Neutrophil (primary cell): Measurements from ENCODE around the gene QRFP.

ENCODE experiments used
- H3K27ac ChIP-seq: fragments of 200-600 bp; sonication (generic); 2 replicates; pipeline ENCODE4 v1.5.1; 2016; ENCODE audit warnings: mild to moderate bottlenecking, moderate library complexity
- H3K27me3 ChIP-seq: fragments of 200-600 bp; sonication (generic); 2 replicates; pipeline ENCODE4 v1.6.0; 2016; ENCODE audit warnings: mild to moderate bottlenecking
- H3K36me3 ChIP-seq: fragments of 200-600 bp; sonication (generic); 2 replicates; pipeline ENCODE4 v1.5.1; 2017
- H3K4me1 ChIP-seq, 2 experiments: fragments of 200-600 bp in 1 of 2; sonication (generic) in 1 of 2; 1 replicate in 1 of 2; 2 replicates in 1 of 2; pipeline versions ENCODE4 v1.5.1 to v1.6.1; 2013 to 2016; ENCODE audit warnings: low read depth in 1 of 2, low read length in 1 of 2, mild to moderate bottlenecking in 1 of 2, moderate library complexity in 1 of 2; ENCODE audit not compliant: control insufficient read depth in 1 of 2, insufficient read depth in 1 of 2
- H3K4me3 ChIP-seq, 2 experiments: fragments of 200-600 bp in 1 of 2; sonication (generic) in 1 of 2; 1 replicate in 1 of 2; 2 replicates in 1 of 2; pipeline ENCODE4 v1.5.1; 2013 to 2016; ENCODE audit warnings: low read depth in 1 of 2, low read length in 1 of 2, mild to moderate bottlenecking in 1 of 2, moderate library complexity in 1 of 2
- H3K9me3 ChIP-seq: fragments of 200-600 bp; sonication (generic); 2 replicates; pipeline ENCODE4 v1.5.1; 2016
- CTCF ChIP-seq: fragments of 200-600 bp; sonication (generic); IDR thresholded peaks from 2 replicates; pipeline ENCODE4 v1.5.1; 2016; ENCODE audit warnings: antibody characterized with exemption

The QRFP gene

GRCh38 chr9:130938652-130939404 is 42.2 kb upstream of the QRFP start, which contains the start of gene FIBCD1:
TSS of gene FIBCD1 (minus strand) at chr9:130939247. CDS start at chr9:130938607, 640 bp downstream.
- peaks cover 96% of the 10 kb centered on the region for H3K27me3 ChIP-seq

GRCh38 chr9:130938184-130938651 is 41.6 kb upstream of the QRFP start:
- peaks cover 6 to 8% of the 10 kb centered on the region in 2 experiments for H3K4me1 ChIP-seq
- H3K36me3 ChIP-seq: no peaks in the 10 kb centered on the region
- no peaks in the 10 kb centered on the region for H3K9me3 ChIP-seq
- no peak overlapping the region for H3K4me3 ChIP-seq
- peaks cover 100% of the 10 kb centered on the region for H3K27me3 ChIP-seq
- TF ChIP-seq CTCF: no peak
- H3K27ac ChIP-seq: no peak overlapping the region

More at GRCh38 chr9:130938652-130939404, 42.2 kb upstream of the QRFP start, which contains the start of gene FIBCD1:
- Histone ChIP-seq H3K9me3 (no peaks in the 10 kb centered on the region), H3K4me1 (peaks cover 6 to 8% of the 10 kb centered on the region in 2 experiments), H3K4me3 (peak within 1 kb of the TSS in 1 of 2 experiments; percentile 14), H3K27ac (no peak within 1 kb of the TSS), H3K36me3 (no peaks in the 10 kb centered on the region)
- no peak for TF ChIP-seq CTCF

GRCh38 chr9:130937146-130938076 is 40.8 kb upstream of the QRFP start:
- Histone ChIP-seq H3K9me3 (no peaks in the 10 kb centered on the region), H3K4me3 (no peak overlapping the region), H3K4me1 (peaks cover 6 to 8% of the 10 kb centered on the region in 2 experiments), H3K27me3 (peaks cover 100% of the 10 kb centered on the region), H3K36me3 (no peaks in the 10 kb centered on the region), H3K27ac (no peak overlapping the region)
- TF ChIP-seq CTCF: no peak

GRCh38 chr9:130936285-130937117 is 39.9 kb upstream of the QRFP start:
- H3K27me3 ChIP-seq: peaks cover 100% of the 10 kb centered on the region
- H3K9me3 ChIP-seq: no peaks in the 10 kb centered on the region
- H3K36me3 ChIP-seq: no peaks in the 10 kb centered on the region
- H3K4me3 ChIP-seq: no peak overlapping the region
- H3K4me1 ChIP-seq: peaks cover 6 to 8% of the 10 kb centered on the region in 2 experiments
- no peak overlapping the region for H3K27ac ChIP-seq
- no peak for TF ChIP-seq CTCF
